GM12873 (cell line): ENCODE results near the gene DPCD.

Experiments
- CTCF ChIP-seq: IDR thresholded peaks from 2 replicates; pipeline ENCODE4 v1.5.1; 2012; ENCODE audit warnings: low read depth, mild to moderate bottlenecking, moderate library complexity, low read length, control low read depth; ENCODE audit not compliant: insufficient read depth; ENCODE audit errors: missing control alignments

The DPCD gene

GRCh38 chr10:101580486-101581399, 7.4 kb upstream of the DPCD start:
- TF ChIP-seq CTCF = no peak

GRCh38 chr10:101585841-101586240, 2.3 kb upstream of the DPCD start:
- no peak for TF ChIP-seq CTCF

GRCh38 chr10:101588879-101589278, 758 bp downstream of the DPCD start:
- no peak for TF ChIP-seq CTCF

GRCh38 chr10:101595591-101596433, 7.7 kb downstream of the DPCD start:
- TF ChIP-seq CTCF = no peak

- no peak for TF ChIP-seq CTCF
Observed at GRCh38 chr10:101597091-101597900, 9.2 kb downstream of the DPCD start.

- TF ChIP-seq CTCF = no peak
Observed at GRCh38 chr10:101601541-101601940, 13.4 kb downstream of the DPCD start.

GRCh38 chr10:101602761-101603398, 14.8 kb downstream of the DPCD start:
- peak; percentile 84 for TF ChIP-seq CTCF
